ENCODE measurements around the gene PRADC1.

DNA sequence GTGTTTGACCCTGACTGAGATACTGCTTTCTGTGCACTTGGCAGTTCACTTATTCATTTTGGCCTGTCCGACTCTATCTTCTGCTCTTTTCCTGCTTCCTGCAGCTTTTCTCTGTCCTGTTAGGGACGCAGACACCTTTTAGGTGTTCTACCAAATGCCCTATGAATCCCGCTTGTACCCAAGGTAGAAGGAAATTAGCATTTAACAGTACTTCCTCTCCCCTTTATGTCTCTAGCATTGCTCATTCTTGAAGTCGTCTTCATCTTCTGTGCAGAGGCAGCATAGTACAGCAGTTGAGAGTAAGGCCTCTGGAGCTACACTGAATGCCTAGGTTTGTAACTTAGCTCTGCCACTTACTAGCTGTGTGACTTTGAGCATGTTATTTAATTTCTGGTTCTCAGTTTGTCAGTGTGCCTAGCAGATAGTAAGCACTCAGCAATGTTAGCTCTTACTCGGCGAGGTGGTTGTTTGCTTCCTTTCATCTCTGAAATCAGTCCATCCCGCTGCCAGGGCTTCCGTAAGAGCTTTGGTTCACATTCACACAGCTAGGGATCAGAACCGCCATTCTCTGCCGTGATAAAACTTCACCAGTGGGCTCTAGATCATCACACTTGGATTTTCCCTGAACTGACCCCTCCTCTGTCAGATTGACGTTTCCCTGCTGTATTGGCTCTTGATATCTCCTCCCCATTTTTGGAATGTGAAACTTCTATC lies 2.4 kb upstream of the PRADC1 start:
- no peak for TF ChIP-seq POLR2AphosphoS2 (IDR thresholded peaks at IDR 0.05; ENCODE audit: low read length)
- TF ChIP-seq, protein P1, sequence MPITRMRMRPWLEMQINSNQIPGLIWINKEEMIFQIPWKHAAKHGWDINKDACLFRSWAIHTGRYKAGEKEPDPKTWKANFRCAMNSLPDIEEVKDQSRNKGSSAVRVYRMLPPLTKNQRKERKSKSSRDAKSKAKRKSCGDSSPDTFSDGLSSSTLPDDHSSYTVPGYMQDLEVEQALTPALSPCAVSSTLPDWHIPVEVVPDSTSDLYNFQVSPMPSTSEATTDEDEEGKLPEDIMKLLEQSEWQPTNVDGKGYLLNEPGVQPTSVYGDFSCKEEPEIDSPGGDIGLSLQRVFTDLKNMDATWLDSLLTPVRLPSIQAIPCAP (CRISPR knock-in tag; IDR thresholded peaks at IDR 0.05; ENCODE audit: borderline replicate concordance), result no peak
- TF ChIP-seq KAT2B (IDR thresholded peaks at IDR 0.05; ENCODE audit: low read depth, low read length), result no peak
- TF ChIP-seq, protein P2, sequence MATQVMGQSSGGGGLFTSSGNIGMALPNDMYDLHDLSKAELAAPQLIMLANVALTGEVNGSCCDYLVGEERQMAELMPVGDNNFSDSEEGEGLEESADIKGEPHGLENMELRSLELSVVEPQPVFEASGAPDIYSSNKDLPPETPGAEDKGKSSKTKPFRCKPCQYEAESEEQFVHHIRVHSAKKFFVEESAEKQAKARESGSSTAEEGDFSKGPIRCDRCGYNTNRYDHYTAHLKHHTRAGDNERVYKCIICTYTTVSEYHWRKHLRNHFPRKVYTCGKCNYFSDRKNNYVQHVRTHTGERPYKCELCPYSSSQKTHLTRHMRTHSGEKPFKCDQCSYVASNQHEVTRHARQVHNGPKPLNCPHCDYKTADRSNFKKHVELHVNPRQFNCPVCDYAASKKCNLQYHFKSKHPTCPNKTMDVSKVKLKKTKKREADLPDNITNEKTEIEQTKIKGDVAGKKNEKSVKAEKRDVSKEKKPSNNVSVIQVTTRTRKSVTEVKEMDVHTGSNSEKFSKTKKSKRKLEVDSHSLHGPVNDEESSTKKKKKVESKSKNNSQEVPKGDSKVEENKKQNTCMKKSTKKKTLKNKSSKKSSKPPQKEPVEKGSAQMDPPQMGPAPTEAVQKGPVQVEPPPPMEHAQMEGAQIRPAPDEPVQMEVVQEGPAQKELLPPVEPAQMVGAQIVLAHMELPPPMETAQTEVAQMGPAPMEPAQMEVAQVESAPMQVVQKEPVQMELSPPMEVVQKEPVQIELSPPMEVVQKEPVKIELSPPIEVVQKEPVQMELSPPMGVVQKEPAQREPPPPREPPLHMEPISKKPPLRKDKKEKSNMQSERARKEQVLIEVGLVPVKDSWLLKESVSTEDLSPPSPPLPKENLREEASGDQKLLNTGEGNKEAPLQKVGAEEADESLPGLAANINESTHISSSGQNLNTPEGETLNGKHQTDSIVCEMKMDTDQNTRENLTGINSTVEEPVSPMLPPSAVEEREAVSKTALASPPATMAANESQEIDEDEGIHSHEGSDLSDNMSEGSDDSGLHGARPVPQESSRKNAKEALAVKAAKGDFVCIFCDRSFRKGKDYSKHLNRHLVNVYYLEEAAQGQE (IDR thresholded peaks at IDR 0.05; ENCODE audit: borderline replicate concordance), result no peak
- TF ChIP-seq, protein P2 (CRISPR knock-in tag; IDR thresholded peaks at IDR 0.05; ENCODE audit: low read depth), result no peak
- no peak for TF ChIP-seq ZNF311 (CRISPR knock-in tag; IDR thresholded peaks at IDR 0.05)
- no peak for TF ChIP-seq ADNP (tag; IDR thresholded peaks at IDR 0.05)

Data from K562 (cell line).